NT2/D1 (cell line): ENCODE results near the gene BIRC5.

ENCODE experiments used
- SUZ12 ChIP-seq: IDR thresholded peaks from 2 replicates; pipeline ENCODE4 v1.6.1; 2011; ENCODE audit not compliant: insufficient read length, insufficient read depth; ENCODE audit errors: extremely low read depth
- YY1 ChIP-seq: IDR thresholded peaks from 2 replicates; pipeline ENCODE4 v1.6.1; 2011; ENCODE audit not compliant: insufficient read length, insufficient read depth
- ZNF274 ChIP-seq: IDR thresholded peaks from 2 replicates; pipeline ENCODE4 v1.6.1; 2011; ENCODE audit warnings: mild to moderate bottlenecking, low read depth, low read length

DNA sequence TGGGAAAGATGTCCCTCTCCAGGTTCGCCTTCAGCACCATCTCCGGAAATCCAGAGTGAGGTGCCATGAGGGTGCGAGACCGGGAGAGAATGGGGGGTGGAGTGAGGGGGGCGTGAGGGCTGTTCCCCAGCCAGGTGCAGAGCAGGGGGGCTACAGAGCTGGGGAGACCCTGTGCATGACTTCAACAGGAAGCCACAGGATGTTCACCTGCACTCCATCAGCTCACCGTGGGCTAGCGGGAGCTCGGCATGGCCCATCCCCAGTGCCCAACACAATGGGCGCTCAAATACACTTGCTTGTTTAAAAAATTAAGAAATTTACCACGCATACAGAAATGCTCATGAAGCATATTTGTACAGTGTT is 45.1 kb downstream of the BIRC5 start:
- TF ChIP-seq SUZ12 (no peak), YY1 (no peak), ZNF274 (no peak)
